Measurements from ENCODE around the gene PIK3R1.

Gene PIK3R1

DNA sequence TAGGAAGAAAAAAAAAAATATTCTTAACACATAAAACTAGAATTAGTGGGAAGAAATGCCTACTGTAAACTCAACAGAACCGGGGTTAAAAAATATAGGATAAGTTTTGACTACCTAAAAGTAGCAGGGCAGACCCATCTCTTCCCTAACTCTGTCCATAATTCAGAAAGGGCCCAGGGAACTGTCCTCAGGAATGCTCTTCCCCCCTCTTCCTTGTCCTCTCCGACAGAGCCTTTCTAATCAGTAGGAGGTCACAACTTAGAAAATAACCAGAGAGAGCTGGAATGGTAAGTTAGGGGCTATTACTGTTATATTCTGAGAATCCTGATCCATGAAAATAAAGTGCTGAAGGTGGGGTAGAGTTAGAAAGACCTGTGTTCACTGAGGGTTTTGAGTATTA, 22.2 kb downstream of the PIK3R1 start:
- H3K4me1 ChIP-seq (ENCODE audit: low read length): peaks cover 5% of the 10 kb centered on the region
- H3K4me3 ChIP-seq (ENCODE audit: low read length): no peak overlapping the region
- no peak overlapping the region for H3K9ac ChIP-seq (ENCODE audit: low read length)
- no peak overlapping the region for H3K4me2 ChIP-seq (ENCODE audit: low read length)
- no peak overlapping the region for H3K27ac ChIP-seq (ENCODE audit: low read length)
- H3K36me3 ChIP-seq (replicated peaks; ENCODE audit: low read depth, low read length): no peaks in the 10 kb centered on the region
- H3K27me3 ChIP-seq (ENCODE audit: low read depth, low read length): no peaks in the 10 kb centered on the region
- TF ChIP-seq, protein P1, sequence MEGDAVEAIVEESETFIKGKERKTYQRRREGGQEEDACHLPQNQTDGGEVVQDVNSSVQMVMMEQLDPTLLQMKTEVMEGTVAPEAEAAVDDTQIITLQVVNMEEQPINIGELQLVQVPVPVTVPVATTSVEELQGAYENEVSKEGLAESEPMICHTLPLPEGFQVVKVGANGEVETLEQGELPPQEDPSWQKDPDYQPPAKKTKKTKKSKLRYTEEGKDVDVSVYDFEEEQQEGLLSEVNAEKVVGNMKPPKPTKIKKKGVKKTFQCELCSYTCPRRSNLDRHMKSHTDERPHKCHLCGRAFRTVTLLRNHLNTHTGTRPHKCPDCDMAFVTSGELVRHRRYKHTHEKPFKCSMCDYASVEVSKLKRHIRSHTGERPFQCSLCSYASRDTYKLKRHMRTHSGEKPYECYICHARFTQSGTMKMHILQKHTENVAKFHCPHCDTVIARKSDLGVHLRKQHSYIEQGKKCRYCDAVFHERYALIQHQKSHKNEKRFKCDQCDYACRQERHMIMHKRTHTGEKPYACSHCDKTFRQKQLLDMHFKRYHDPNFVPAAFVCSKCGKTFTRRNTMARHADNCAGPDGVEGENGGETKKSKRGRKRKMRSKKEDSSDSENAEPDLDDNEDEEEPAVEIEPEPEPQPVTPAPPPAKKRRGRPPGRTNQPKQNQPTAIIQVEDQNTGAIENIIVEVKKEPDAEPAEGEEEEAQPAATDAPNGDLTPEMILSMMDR (IDR thresholded peaks at IDR 0.05; ENCODE audit: low read depth, low read length): no peak
- no peak for TF ChIP-seq EZH2phosphoT487 (IDR thresholded peaks at IDR 0.05; ENCODE audit: low read depth)
- peaks cover 11% of the 10 kb centered on the region; the same call in 1 of the 2 replicates for H3K79me2 ChIP-seq (ENCODE audit: low read length)
- no peak overlapping the region for H2AFZ ChIP-seq (ENCODE audit: low read depth, low read length)
- H4K20me1 ChIP-seq (ENCODE audit: insufficient read depth, low read length): peaks cover 33% of the 10 kb centered on the region
- H3K9me3 ChIP-seq (ENCODE audit: insufficient read depth, low read length): no peaks in the 10 kb centered on the region

DNA sequence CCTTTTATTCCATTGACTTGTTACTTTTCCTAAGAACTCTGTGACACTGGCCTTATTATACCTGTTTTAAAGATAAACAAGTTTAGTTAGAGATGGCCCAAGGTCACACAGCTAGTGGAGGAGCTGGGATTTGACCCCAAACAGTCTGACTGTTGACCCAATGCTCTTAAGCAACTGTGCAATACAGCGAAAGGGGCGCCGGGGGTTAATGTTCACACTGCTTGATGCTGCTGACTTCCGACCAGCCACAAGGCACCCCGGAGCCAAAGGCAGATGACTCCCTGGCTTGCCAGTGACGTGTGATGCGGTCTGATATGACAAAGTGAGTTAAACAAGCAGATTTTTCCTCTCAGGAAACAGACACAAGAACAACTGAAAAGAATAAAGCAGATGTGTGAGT, 23.9 kb downstream of the PIK3R1 start:
- Histone ChIP-seq H3K4me3 (ENCODE audit: low read length) (no peak overlapping the region), H3K27ac (ENCODE audit: low read length) (no peak overlapping the region), H3K9ac (ENCODE audit: low read length) (no peak overlapping the region), H2AFZ (ENCODE audit: low read depth, low read length) (no peak overlapping the region), H3K27me3 (ENCODE audit: low read depth, low read length) (no peaks in the 10 kb centered on the region), H3K9me3 (ENCODE audit: insufficient read depth, low read length) (no peaks in the 10 kb centered on the region), H3K79me2 (ENCODE audit: low read length) (peaks cover 3% of the 10 kb centered on the region; the same call in 1 of the 2 replicates), H3K36me3 (replicated peaks; ENCODE audit: low read depth, low read length) (no peaks in the 10 kb centered on the region), H4K20me1 (ENCODE audit: insufficient read depth, low read length) (peaks cover 24% of the 10 kb centered on the region), H3K4me1 (ENCODE audit: low read length) (peaks cover 5% of the 10 kb centered on the region), H3K4me2 (ENCODE audit: low read length) (no peak overlapping the region)
- TF ChIP-seq, protein P1 (IDR thresholded peaks at IDR 0.05; ENCODE audit: low read depth, low read length): no peak
- TF ChIP-seq EZH2phosphoT487 (IDR thresholded peaks at IDR 0.05; ENCODE audit: low read depth): no peak

DNA sequence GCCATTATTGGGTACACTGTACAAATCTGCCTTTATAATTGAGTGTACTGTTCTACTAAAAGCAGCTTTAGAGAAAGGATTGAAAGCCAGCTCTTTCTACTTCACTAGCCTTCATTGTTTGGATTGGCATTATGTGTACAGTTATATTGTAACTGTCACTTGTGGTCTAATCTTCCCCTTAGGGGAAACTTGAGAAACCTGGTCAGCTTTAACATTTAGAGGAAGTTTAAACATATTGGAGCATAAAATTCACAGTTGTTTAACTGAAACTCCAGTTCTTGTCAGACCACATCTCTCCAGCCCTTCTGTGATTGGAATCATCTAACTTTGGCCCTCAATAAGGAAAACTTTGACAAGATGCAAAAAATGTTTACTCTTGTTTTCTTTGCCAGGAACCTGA, 24.6 kb downstream of the PIK3R1 start:
- TF ChIP-seq EZH2phosphoT487 (IDR thresholded peaks at IDR 0.05; ENCODE audit: low read depth): no peak
- Histone ChIP-seq H3K36me3 (replicated peaks; ENCODE audit: low read depth, low read length) (no peaks in the 10 kb centered on the region), H3K4me3 (ENCODE audit: low read length) (no peak overlapping the region), H3K27ac (ENCODE audit: low read length) (no peak overlapping the region), H2AFZ (ENCODE audit: low read depth, low read length) (no peak overlapping the region), H3K27me3 (ENCODE audit: low read depth, low read length) (no peaks in the 10 kb centered on the region), H3K9ac (ENCODE audit: low read length) (no peak overlapping the region), H3K4me1 (ENCODE audit: low read length) (peaks cover 5% of the 10 kb centered on the region), H3K4me2 (ENCODE audit: low read length) (no peak overlapping the region), H3K79me2 (ENCODE audit: low read length) (no peaks in the 10 kb centered on the region), H3K9me3 (ENCODE audit: insufficient read depth, low read length) (no peaks in the 10 kb centered on the region), H4K20me1 (ENCODE audit: insufficient read depth, low read length) (peaks cover 22% of the 10 kb centered on the region)

DNA sequence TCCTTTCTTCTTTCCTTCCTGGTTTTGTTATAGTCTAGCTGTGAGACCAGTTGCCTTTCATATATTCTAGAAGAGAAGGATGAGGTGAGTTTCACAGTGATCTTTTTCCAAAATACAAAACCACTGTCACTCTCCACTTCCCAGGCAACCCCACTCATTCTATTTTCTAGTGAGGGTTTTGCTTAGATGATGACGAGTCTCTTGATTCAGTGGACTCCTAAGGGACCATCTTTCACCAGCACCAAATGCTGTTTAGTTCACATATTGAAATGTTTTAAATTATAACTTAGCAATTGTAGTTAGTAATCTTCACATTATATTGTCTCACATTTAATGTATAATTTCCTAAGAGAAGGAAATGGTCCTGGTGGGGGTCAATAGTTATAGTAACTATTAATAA, 25.2 kb downstream of the PIK3R1 start:
- Histone ChIP-seq H3K27ac (ENCODE audit: low read length) (no peak overlapping the region), H2AFZ (ENCODE audit: low read depth, low read length) (no peak overlapping the region), H3K4me2 (ENCODE audit: low read length) (no peak overlapping the region), H4K20me1 (ENCODE audit: insufficient read depth, low read length) (peaks cover 22% of the 10 kb centered on the region), H3K27me3 (ENCODE audit: low read depth, low read length) (no peaks in the 10 kb centered on the region), H3K9me3 (ENCODE audit: insufficient read depth, low read length) (no peaks in the 10 kb centered on the region), H3K4me1 (ENCODE audit: low read length) (peaks cover 5% of the 10 kb centered on the region), H3K9ac (ENCODE audit: low read length) (no peak overlapping the region), H3K36me3 (replicated peaks; ENCODE audit: low read depth, low read length) (no peaks in the 10 kb centered on the region), H3K4me3 (ENCODE audit: low read length) (no peak overlapping the region), H3K79me2 (ENCODE audit: low read length) (no peaks in the 10 kb centered on the region)
- TF ChIP-seq EZH2phosphoT487 (IDR thresholded peaks at IDR 0.05; ENCODE audit: low read depth): no peak
- TF ChIP-seq, protein P1 (IDR thresholded peaks at IDR 0.05; ENCODE audit: low read depth, low read length): no peak

DNA sequence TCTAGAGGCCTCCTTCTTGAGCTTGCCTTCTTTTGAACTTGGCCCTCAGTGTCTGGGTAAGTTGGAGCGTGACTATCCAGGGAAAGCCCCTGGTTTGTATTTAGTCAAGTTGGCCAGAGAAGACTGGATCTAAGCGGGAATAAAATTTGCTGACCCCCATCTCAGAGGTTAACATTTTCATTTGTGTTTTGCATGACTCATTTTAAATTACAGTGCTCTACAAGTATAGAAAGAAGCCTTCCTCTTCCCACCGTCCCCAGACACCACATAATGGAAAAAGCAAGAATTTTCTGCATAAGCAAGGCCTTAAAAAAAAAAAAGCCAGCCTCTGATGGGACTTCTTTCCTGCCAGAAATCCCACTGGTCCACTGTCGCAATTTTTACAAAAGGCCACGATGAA, 27.2 kb downstream of the PIK3R1 start:
- TF ChIP-seq, protein P1 (IDR thresholded peaks at IDR 0.05; ENCODE audit: low read depth, low read length): no peak
- no peak for TF ChIP-seq EZH2phosphoT487 (IDR thresholded peaks at IDR 0.05; ENCODE audit: low read depth)
- Histone ChIP-seq H3K9me3 (ENCODE audit: insufficient read depth, low read length) (no peaks in the 10 kb centered on the region), H3K4me1 (ENCODE audit: low read length) (peaks cover 5% of the 10 kb centered on the region), H3K9ac (ENCODE audit: low read length) (no peak overlapping the region), H3K4me3 (ENCODE audit: low read length) (no peak overlapping the region), H3K4me2 (ENCODE audit: low read length) (no peak overlapping the region), H3K27ac (ENCODE audit: low read length) (no peak overlapping the region), H3K36me3 (replicated peaks; ENCODE audit: low read depth, low read length) (no peaks in the 10 kb centered on the region), H4K20me1 (ENCODE audit: insufficient read depth, low read length) (peaks cover 14% of the 10 kb centered on the region), H3K27me3 (ENCODE audit: low read depth, low read length) (no peaks in the 10 kb centered on the region), H2AFZ (ENCODE audit: low read depth, low read length) (no peak overlapping the region), H3K79me2 (ENCODE audit: low read length) (no peaks in the 10 kb centered on the region; the same call in 1 of the 2 replicates)
